Activated T-helper 9 cell treated with anti-CD3 and anti-CD28 coated beads, Interleukin-2, amount 50 U/mL, for 16 hours (primary cell): ENCODE data around the gene ZNF189.

Experiments used
- DNase-seq: peaks from one replicate; pipeline ENCODE4 v3.0.0-alpha.2; 2020; ENCODE audit warnings: low read depth

The ZNF189 gene

DNA sequence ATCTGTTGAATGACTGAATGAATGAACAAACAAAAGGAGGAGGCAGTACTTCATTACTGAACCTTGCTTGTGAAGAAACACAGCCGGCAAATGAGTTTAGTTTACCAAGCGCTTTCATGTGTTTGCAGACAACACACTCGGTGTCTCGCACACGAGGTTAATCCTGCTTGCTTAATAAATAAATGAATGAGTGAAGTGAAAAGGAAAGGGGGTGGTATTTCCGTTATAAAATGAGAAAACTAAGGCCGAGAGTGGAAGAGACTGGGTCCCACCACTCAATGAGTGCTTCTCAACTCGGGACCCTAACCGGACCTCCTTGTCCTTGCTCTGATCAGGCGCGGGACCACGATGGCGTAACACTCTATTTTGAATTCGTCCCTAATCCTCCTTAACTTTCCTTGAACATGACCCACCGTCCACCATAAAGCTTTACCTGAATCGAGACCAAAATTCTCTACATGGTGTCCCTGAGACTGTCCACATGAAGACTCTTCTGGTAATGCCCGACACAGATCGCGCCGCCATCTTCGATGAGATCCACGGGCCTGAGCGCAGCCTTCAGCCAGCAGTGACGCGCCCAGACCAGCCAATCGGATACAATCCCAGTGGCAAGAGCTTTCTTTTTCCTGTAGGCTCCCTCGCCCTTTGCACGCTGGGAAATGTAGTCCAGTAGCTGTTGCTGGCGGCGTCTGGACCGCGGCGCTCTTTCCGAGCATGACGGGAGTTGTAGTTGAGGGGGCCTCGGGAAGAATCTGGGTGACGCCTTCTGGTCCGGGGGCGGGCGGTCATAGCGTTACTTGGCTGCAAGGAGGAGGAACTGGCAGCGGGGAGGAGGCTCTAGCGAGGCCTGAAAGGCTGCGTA is at the start of gene ZNF189, which contains the start of gene MRPL50:
TSS of gene ZNF189 (plus strand) at position 784 of the 862 bp plus-strand sequence. CDS start 306 bp downstream, outside the sequence.
TSS of gene MRPL50 (minus strand) at position 551 of the 862 bp plus-strand sequence. CDS start at position 525, 26 bp downstream.
- peak; percentile 93 for DNase-seq

DNA sequence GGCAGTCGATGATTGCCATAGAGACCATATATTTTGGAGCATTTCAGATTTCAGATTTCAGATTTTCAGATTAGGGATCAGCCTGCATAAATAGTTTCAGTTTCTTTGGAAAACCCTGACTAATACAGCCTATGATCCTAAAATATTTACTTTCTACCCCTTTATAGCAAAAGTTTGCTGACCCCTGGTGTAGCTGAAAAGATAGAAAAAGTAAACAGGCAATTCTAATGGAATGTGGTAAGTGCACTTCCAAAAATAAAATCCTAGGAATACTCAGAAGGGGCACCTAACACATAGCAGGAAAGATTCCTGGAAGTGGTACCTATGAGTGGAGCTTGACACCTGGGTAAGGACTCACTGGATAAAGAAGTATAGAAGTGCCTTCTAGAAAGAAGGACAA is 48.4 kb upstream of the ZNF189 start:
- no peak for DNase-seq

GRCh38 chr9:101352892-101353463 is 45.7 kb upstream of the ZNF189 start:
- DNase-seq = no peak

DNA sequence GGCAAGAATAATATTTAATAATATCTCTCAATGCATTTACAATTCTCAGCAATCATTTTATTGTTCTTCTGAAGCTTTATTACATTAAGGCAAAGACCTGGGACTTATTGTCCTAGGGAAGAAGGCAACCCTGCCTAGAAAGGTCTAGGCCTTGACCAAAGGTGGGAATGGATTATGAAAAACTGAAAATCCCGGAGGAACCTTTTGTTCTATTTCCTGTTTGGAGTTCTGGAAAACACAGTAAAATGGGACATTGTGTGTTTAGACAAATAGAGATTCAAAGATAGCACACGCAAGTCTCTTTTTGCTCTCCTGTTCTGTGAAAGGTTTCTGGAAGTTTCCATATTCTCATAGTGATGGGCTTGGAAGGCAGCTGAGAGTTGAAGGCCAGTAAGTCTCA is 45.0 kb upstream of the ZNF189 start:
- DNase-seq = no peak

DNA sequence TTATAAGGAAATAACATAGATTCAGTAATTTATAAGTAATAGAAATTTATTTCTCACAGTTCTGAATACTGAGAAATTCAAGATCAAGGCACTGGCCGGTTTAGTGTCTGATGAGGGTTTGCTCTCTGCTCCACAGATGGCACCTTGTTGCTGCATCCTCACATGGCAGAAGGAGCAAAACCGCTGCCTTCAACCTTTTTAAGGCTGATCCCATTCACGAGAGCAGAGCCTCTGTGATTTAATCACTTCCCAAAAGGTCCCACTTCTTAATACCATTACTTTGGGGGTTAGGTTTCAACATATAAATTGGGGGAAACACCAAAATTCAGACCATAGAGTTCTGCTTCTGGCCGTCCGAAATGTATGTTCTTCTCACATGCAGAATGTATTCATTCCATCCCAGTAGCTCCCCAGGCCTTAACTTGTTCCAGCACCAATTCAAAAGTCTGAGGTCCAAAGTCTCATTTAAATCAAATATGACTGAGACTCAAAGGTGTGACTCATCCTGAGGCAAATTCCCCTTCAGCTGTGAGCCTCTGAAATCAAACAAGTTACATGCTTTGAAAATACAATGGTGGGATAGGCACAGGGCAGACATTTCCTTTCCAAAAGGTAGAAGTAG is 44.4 kb upstream of the ZNF189 start:
- no peak for DNase-seq

DNA sequence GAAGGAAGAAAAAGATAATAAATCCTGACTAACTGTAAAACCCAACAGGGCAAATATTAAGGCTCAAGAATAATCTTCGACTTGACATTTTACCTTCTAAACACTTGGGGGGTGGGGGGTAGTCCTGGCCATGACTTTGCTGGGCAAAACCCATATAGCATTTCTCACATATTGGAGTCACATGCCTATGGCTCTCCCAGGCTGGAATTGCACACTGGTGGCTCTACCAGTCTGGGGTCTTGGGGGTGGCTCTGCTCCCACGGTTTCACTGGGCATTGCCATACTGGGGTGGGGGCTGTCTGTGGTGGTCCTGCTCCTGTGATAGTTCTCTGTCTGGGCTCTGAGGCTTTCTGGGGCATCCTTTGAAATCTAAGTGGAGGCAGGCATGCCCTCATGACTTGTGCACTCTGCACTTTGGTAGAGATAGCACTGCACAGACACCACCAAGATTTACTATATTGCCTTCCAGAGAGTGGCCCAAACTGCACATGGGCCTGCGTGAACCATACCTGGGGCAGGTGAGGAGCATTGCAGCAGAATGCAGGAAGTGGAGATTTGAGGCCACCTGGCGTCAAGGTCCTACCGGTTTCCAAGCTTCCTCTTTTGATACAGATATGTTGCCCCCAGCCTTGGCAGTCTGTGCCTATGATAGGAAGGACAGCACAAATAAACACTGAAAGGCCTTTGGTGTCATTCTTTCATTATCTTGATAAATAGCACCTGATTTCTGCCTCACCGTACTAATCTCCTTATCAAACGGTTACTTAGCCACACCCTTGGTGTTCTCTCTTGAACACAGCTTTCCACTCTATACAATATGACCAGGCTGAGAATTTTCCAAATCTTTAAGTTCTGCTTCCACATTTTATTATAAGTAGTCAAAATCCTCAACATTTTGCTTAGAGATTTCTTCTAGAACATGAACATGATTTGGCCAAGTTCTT is 43.6 kb upstream of the ZNF189 start:
- no peak for DNase-seq

DNA sequence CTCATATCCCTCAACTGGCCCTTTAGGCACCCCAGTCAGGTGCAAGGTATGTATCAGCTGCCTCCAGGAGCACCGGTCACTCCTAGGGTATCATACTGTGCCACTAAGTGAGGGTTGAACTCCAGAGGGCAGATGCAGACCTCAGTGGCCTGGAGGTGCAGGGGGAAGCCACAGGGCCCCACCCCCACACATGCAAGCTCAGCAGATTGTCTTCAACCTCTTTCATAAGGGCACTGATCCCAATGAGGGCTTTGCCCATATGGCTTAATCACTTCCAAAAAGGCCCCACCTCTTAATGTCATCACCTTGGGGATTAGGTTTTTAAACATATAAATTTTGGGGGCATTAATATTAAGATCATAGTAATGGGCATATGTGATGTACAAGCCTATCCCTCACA is 42.0 kb upstream of the ZNF189 start:
- DNase-seq = no peak

GRCh38 chr9:101359679-101360078 is 39.0 kb upstream of the ZNF189 start:
- DNase-seq = no peak

DNA sequence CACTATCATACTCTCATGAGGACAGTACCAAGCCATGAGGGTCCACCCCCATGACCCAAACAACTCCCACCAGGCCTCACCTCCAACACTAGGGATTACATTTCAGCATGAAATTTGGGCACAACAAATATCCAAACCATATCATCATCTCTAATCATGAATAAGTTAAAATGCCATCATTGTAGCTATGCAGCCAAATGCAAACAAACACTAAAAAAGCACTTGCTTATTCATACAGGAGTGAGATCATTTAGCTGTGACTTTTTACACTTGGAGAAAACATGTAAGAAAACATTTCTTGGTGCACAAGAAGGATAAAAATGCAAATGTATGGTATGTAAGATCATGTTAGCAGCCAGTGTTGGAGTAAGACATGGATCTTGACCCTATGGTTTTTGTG is 38.0 kb upstream of the ZNF189 start:
- no peak for DNase-seq

- DNase-seq = no peak
These were observed 36.2 kb upstream of the ZNF189 start for GRCh38 chr9:101362450-101362849.

GRCh38 chr9:101365181-101365580 is 33.5 kb upstream of the ZNF189 start:
- DNase-seq = no peak

DNA sequence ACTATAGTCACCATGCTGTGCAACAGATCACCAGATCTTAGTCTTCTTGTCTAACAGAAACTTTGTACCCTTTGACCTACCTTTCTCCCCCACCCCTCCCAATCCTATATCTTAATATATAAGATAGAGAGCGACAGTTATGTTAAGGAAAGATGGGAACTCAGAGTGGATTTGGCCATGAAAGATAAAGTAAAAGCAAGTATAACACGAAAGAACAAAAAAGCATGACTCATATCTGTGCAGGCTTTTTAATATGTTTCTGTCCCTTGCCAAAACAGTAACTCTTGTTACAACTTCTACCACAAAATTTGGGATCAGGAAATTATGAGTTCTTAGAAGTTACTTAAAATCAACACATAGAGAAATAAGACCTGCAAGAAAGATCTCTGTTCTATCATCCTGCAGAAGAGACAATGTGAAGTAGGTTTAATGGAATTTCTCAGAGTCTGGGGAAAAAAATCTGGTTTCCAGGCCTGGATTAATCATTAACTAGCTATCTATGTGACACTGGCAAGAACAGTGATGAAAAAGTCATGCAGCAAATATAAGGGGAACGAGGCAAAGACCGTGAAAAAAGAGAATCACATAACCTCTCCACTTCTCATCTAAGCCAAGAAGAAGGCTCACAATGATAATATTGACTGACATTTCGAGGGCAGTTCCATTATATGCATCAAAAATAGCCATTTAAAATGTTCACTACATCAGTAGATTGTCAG is 32.5 kb upstream of the ZNF189 start:
- no peak for DNase-seq

GRCh38 chr9:101367323-101367722 is 31.3 kb upstream of the ZNF189 start:
- no peak for DNase-seq

- DNase-seq = no peak
These were observed 29.4 kb upstream of the ZNF189 start for GRCh38 chr9:101369286-101369685.

DNA sequence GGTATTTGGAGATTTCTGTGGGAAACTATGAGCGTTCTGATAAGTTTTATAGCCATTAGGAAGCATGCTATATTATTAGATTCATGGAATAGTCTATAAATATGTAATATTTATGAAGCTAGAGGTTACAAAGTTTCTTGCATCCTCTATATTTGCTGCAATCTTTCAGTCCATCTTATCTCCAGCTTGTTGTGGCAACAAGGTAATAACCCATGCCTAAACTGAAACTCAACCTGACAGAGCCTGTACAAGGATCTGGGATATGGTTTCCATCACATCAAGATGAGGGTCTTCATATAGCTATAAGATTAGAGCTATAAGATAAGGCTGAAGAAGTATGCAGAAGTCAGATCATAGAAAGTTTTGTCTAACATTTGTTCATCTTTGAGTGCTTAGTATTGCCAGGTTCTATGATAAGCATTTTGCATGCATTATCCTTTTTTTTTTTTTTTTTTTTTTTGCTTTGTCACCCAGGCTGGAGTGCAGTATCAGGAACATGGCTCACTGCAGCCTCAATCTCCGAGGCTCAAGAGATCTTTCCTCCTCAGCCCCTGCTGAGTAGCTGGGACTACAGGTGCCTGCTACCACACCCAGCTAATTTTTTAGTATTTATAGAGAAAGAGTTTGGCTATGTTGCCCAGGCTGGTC is 28.6 kb upstream of the ZNF189 start:
- no peak for DNase-seq

GRCh38 chr9:101371813-101372212 is 26.8 kb upstream of the ZNF189 start:
- no peak for DNase-seq

DNA sequence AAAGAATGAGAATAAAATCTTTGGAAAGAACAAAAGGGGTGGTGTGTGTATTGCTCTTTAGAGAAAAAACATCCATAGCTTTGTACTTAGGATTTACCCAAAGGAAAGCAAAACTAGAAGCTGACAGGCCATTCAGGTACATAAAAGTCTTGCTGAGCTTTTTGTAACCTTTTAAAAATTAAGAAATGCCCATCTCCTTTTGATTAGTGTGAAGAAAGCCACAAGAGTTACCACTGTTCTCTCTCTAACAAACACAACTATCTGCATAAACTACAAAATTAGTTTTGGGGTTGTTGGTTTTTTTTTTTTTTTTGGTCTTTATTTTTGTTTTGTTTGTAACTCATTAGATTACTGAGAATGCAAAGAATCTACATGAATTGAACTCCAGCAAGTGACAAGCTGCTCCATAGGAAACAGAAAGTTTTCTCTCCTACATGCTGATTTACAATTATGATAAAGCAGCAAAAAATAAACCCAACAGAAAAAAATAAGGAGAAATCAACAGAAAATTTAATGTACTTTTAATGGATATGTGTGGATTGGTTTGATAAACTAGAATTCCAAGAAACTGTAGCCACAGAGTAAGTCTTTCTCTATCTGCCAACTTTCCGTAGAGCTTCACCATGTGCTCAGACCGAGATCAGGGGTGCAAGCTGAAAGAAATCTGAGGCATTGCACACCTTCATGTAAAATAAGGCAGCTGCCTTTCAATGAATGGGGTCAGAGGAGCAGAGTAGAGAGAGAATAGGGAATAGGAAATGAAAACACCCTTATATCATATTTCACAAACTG is 26.1 kb upstream of the ZNF189 start:
- no peak for DNase-seq

- DNase-seq = no peak
These were observed 23.1 kb upstream of the ZNF189 start for GRCh38 chr9:101375546-101375945.

GRCh38 chr9:101376111-101376848 is 22.4 kb upstream of the ZNF189 start:
- no peak for DNase-seq
